Measurements from ENCODE around the gene PAEP.
"Not testable (repeated sequence)": the region's sequence is repeated elsewhere in the genome, so short reads cannot be mapped to it uniquely, and the experiment has no call there.

The PAEP gene

DNA sequence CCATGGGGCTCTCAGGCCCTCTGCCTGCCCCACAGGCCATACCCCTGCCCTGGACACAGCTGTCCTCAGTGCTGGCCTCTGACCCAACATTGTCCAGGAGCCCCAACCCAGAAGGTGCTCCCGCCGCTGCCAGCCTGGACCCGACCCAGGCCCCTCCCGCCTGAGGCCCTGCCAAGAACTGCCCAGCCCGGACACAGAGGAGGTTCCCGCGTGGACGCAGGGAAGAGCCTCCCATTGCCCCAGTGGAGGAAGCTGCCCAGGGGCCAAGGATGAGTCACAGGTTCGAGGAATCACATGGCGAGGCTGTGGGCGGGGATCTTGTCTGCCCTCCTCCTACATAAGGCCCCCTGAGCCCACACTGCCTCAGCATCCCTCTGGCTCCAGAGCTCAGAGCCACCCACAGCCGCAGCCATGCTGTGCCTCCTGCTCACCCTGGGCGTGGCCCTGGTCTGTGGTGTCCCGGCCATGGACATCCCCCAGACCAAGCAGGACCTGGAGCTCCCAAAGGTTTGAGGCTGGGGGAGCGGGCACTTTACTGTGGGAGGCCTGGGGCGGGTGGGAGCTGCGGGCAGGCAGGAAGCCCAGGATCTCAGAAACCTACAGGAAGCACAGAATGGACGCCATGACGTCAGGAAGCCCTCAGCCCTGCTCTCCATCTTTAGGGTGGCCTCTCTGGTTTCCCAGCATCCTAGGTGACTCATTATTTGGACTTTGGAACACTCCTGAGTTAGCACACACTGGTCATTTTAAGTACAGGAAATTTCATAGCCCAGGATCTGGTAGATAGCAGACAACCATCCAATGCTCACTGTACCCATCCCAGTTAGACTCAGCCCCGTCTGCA lies at the start of gene PAEP:
Gene PAEP, plus strand, starts transcription at position 366 of the 844 bp plus-strand sequence.
- DNase-seq: no peak

DNA sequence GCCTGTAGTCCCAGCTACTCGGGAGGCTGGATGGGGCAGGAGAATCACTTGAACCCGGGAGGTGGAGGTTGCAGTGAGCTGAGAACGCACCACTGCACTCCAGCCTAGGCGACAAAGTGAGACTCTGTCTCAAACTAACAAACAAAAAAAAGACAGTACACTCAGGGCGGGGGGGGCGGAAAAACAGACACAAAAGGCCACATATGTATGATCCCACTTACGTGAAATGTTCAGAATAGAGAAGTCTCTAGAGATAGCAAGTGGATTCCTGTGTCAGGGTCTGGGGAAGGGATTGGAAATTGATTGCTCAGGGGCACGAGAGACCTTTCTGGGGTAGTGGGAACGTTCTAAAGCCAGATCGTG lies 49.3 kb upstream of the PAEP start:
- no peak for DNase-seq

DNA sequence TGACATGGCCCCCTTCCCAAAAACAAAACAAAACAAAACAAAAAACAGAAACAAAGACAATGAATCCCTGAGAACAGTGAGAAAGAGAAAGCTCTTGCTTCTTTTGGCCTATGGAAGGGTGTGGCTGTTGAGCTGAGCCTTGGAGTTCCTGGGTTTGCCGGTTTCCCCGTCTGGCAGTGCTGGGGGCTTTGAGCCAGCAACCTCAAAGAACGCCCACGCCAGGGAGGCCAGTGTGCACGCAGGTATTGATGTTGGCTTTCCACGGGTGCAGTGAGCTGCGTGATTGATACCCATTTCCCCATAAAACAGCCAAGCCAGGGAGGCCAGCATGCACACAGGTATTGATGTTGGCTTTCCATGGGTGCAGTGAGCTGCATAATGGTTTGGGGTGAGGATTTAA lies 48.7 kb upstream of the PAEP start:
- DNase-seq: no peak

DNA sequence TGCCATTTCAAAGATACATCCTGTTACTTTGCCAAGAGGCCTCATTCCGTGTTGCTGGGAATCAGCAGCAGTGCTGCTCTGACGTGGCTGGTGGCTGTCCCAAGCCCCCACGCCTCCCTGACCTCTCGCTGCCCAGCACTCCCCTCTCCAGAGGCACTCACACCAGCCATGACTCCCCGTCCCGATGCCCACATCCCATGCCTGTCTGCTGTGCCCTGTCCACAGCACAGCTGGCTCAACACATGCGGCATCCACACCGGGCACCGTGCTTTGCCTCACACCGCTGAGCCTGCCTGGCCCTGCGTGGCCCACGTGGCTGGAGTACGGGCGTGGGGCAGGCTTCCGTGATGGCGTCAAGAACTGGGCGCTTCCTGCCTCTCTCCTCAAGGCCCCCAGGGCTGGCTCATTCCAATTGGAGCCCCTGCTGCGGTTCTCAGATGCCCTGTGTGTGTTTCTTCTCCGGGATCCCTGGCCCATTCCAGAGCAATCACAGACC lies 48.2 kb upstream of the PAEP start:
- no peak for DNase-seq

DNA sequence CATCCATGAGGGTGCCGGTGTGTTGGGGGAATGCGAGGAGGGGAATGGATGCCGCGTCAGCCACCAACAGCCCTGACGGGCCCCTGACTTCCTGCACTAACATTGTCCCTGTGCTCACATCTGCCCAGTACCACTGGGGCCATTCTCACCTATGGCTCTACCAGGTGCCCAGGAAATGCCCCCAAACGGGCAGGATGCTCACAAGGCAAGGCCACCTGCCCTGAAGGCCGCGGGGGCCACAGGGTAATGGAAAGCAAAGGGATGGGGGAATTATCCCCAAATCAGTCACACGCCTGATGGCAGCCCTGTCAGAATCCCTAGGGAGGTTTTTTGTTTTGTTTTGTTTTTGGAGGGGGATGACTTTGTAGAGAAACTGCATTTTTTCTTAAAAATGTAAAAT lies 47.6 kb upstream of the PAEP start:
- DNase-seq: not testable (repeated sequence)

DNA sequence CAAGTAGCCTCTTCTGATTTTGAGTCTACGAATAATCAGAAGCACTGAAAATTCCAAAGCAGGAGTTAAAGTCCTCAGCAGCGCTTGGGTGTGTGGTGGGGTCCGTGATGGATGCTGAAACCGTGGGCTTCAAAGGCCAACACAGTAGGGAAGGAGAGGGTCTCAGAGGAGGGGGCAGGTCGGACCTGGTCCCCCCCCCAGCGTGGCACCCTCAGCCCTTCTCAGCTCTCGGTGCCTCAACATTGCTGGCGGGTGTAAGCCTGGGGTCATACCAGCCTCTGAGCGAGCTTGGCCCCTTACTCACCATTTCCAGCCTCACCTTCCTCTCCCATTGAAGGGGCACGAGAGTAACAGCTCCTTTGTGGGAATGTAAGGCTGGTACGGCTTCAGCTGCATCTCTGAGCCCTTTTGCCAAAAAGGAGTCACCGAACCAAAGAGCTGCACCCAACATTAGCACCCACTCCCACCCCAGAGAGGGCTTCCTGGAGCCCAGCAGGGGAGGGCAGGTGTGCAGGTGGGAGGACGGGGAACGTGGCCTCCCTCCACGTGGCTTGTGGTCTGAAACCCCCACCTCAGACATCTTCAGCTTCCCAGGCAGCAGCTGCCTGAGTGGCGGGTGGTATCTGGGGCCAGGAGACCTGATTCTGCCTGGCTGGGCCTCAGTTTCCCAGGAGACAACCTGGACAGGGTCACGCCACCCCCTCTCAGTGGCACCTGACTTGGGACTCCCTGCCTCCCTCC lies 47.0 kb upstream of the PAEP start:
- DNase-seq: no peak

DNA sequence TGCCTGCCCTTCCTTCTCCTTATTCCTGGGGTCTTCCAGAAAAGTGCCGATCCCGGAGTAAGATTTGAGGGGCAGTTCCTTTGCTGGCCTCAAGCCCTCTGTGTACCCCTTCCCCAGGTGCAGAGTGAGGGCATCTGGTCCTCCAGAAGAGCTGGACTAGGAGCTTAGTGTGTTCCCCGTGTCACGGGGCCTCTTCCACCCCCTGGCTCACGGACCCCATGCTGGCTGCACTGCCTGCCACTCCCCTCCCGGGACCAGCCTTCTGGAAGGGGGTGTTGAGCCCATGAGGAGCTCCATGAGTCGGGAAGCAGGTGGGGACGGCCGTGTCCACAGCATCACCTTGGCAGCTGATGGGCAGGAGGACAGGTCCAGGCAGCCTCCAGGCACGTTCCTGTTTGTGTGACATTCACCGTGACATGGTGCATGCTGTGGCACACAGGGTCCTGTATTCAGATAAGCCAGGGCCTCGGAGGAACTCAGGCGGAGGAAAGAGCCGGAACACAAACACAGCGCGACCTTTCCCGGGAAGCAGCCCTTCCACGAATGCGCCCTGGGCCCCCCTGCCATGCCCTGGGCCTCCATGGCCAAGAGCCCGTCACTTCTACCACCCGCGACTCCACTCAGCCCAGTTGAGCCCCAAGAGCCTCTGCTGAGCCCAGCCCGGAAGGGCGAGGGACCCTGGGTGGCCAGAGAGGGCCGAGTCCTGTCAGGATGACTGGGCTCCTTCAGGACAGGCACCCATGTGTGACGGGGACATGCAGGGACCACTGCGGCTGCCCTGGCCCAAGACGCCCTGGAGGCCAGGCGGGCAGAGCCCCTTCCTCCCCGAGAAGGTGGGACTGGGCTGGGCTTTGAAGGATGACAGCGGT lies 46.2 kb upstream of the PAEP start:
- DNase-seq: no peak

DNA sequence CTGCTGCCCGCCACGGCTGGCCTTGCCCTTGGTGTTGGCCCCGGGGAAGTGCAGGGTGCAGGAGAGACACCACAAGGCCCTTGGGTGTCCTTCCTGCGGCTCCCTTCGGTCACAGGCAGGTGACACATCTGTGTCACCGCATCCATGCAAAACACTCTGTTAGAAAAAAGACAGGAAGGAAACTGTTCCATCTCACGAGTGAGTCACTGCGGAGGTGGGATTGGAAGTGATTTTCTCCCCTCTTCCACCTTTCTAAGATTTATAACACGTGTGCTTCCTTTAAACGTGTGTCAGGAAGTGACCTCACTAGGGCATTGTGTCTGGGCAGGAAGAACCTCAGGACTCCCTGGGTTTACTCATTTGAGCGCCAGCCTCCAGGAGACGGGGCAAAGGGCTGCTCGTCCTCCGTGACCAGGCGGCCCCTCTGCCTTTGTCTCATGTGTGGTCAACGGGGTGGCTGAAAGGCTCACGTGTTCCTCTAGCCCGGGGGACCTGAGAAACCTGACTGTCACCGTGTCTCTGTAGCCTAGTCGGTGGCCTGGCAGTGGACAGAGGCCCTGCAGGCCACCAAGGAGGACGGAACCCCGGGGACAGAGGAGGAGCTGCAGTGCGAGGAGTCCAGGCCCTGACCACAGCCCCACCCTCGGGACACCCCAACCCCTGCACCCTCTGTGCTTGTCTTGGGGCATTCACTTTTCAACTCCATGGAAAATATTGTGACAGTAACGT lies 45.3 kb upstream of the PAEP start:
- DNase-seq: peak; percentile 45

DNA sequence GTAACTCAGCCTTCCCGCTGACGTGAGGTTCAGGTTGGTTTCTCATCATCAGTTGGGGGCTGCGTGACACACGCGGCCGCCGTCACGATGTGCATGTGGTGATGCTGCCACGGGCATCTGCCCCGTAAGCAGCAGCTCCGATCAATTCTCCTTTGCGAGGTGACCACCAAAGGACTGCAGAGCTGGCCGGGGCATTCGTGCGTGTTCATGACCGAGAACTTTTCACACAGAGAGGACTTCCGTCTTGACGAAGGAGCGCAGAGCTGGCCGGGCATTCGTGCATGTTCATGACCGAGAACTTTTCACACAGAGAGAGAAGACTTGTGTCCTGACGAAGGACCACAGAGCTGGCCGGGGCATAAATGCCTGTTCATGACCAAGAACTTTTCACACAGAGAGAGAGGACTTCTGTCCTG lies 44.1 kb upstream of the PAEP start:
- DNase-seq: no peak

DNA sequence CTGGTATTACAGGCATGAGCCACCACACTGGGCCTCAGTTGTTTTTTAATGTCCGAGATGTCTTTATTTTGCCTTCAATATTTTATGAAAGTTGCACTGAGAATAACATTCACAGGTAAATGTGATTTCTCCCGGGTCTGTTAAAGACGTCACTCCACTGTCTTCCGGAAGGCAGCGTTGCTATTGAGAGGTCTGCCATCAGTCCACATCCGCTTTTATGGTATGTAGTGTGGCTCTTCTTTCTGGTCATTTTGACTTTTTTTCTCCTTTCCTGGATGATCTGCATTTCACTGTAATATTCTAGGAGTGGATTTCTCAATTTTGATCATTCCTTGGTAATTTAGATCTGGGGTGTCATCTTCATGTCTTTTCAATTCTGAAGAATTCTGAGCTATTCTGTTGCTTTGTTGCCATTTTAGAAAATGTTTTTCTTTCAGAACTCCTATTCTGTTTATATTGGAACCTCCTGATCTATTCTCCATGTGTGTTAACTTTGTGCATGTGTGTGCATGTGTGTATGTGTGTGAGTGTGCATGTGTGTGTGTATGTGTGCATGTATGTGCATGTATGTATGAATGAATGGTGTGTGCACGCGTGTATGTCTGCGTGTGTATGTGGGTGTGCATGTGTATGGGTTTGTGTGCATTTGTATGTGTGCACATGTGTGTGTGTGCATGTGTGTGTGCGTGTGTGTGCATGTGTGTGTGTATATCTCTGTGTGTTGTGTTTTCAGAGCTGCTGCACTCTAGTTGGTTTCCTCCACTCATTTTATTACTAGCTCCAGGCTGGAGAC lies 42.2 kb upstream of the PAEP start:
- no peak for DNase-seq

DNA sequence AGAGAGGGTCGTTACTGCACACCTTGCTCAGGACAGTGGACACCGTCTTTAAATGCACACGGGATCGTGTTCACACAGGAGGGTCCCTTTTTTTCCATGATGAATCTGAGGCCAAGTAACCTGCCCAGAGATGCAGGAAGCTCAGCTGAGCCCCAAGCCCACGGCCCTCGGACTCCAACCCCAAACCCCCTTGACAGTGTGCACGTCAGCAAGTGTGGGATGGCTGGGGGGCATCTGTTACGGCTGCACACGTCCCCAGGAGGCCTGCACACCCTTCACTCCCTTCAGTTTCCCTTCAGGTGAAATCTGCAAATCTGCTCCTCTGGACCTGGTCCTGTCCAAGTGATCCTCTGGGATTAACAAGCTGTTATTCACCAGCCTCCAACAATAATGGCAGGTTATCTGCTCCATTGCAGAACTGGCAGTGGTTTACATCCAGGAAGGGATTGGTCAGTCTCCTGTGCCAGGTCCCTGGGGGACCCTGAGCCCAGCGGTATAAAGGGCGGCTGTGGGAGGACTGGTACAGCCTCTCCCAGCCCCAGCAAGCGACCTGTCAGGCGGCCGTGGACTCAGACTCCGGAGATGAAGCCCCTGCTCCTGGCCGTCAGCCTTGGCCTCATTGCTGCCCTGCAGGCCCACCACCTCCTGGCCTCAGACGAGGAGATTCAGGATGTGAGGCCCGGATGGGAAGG lies 40.5 kb upstream of the PAEP start, which contains the start of gene LCN1:
Gene LCN1, plus strand, starts transcription at position 525 of the 692 bp plus-strand sequence. Its CDS starts 58 bp downstream, at position 583.
- no peak for DNase-seq

DNA sequence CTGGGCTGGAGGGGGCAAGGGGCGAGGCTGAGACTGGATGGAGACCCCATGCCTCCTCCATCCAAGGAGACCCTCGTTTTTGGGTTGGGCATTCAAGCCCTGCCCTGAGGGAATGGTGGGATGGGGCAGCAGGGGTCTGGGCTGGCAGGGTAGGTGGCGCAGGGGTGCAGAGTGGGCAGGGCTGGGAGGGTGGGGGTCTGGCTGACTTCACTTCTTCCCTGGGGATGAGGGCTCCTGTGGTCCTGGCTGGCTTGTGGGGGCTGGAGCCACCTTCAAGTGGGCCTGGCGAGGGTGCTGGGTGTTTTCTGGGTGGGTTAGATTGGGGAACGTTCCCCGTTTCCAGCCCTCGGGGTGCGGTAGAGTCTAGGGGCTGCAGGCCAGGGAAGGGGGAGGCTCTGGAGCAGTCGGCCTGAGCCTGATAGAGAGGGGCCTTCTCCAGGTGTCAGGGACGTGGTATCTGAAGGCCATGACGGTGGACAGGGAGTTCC lies 39.9 kb upstream of the PAEP start:
- no peak for DNase-seq

DNA sequence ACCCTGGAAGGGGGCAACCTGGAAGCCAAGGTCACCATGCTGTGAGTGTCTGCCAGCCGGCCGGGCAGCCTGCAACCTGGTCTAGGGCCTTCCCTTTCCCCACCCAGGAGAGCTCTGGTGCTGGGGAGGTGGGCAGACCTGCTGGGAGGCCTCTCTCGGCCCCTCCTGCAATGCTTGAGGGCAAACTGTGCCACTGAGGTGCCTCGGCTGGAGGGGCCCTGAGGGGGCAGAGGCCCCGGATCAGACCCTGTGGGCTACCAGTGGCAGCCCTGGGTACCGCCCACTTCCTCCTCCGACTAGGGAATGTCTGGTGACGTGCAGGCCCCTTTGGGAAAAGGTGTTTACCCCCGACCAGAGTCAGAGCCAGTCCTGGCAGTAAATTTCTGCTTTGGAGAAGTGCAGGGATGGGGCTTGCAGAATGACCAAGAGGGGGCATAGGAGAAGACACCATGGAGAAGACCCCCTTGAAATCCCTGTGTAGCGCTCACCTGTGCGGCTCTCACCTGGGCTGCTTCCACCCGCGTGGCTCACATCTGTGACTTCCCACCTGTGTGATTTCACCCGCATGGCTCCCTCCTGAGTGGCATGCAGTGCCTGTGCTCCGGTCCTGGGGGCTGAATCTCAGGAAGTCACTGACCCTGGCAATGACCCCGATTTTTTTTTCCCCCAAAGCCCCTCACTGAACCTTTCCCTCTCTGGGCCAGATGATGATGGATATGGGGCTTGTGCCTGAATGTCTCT lies 39.2 kb upstream of the PAEP start:
- DNase-seq: no peak

DNA sequence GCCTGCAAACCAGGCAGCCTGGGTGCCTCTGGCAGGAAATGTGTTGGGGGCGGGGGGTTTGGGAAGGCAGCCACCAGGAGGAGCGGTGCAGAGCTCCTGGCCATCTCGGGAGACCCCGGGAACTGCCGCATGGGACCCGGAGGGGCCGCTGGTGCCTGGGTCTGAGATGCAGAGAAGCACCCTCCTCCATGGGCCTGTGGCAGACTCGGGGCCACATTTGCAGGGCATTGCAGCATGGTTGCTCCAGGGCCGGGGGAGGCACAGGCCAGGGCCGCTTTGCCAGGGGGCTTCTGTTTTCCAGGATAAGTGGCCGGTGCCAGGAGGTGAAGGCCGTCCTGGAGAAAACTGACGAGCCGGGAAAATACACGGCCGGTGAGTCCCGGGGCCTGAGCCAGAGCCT lies 38.6 kb upstream of the PAEP start:
- DNase-seq: no peak

DNA sequence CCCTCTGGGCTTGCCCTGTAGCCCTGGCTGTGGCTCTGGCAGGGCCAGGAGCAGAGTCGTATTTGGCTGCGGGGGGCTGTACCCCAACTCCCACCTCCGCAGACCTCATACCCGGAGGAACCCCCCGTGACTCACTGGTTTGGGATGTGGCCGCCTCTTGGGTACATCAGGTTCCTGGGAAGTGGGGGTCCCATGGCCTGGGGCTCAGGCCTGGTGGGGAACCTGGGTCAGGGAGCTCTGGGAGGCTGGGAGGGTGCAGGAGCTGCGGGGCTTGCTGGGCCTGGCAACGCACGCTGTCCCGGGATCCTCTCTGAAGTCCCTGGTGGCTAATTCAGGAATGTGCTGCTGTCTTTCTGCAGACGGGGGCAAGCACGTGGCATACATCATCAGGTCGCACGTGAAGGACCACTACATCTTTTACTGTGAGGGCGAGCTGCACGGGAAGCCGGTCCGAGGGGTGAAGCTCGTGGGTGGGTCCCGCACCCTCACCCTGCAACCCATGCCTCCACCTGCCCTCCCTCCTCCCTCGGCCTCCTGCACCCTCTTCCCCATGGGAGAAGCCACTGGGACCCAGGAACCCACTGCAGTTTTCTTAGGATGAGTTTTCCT lies 37.9 kb upstream of the PAEP start:
- DNase-seq: no peak

DNA sequence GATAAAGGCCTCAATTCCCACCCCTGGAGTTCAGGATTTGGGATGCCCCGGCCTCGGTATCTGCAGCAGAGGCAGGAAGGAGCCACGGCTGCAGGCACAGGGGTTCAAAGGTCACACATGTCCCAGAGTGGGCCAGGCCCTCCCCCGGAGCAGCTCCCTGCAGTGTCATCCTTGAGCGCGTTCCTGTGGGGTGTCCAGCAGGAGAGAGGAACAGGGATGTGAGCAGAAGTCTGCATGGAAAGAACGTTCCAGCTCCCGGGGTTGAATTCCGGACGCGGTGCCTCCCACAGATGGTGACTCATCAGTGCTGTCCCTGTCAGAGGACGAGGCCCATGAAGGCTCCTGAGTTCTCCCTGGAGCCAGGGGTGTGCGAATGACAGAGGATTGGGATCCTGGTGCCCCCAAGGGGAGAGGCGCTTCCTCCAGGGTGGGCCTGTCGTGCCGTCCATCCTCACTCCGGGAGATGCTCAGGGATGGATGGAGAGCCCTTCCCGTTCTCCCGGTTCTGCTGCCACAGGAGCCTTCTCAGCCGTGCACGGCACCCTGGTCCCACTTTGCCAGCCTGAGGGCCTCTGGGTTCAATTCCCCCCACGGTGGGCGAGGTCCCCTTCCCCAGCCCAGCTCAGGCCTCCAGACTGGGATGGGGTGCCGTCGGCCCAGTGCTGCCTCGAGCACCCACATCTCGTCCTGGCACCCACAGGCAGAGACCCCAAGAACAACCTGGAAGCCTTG lies 37.3 kb upstream of the PAEP start:
- DNase-seq: no peak

DNA sequence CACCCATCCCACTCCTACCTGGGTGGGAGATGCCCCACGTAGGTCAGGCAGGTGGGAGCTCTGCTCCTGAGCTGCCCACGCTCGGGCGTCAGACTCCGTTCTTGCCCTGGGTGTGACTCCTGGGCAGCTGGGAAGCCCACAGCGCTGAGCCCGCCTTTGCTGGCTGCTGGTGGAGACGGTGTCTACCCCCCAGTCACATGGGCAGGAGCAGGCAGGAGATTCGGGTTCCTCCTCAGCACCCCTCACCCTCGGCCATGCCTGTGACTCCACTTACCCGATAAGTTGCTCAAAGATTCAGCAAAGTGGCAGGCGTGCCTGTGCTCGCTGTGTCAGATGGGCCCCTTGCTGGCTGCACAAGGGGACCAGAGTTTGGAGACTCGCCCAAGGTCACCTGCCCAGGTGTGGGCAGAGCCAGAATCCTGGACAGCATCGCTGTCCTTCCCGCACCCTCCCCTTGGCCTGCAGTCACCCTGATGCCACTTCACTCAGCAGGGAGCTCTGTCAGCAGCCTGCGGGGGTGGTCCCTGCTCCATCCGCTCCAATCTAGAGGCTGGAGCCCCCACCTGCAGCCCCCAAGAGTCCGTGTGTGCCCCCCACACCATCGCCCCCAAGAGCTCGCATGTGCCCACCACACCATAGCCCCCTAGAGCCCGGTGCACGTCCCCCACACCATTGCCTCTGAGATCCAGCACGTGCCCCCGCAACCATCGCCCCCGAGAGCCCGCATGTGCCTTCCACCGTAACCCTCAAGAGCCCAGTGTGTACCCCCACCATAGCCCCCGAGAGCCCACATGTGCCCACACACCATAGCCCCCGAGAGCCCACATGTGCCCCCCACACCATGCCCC lies 36.1 kb upstream of the PAEP start:
- no peak for DNase-seq
